MCF 10A (cell line): ENCODE data around the gene CSTPP1. TPM values are rescaled to one million over a fixed set of nuclear protein-coding genes. Genes with fewer than 3 reads are reported as not detected.

Experiments
- BruUV-seq: library from RNA; stranded (reverse); fragments of 400-500 nt; replicated peaks from 2 replicates; lab custom pipeline; 2021; lab: Mats Ljungman, UMichigan
- CTCF ChIA-PET: fragments of 300-600 bp; sonication (Branson Sonifier 250); formaldehyde crosslinking; extraction: SDS; loops from one replicate; lab custom pipeline; 2021; ENCODE audit warnings: antibody characterized with exemption, inconsistent platforms; lab: Yijun Ruan, JAX
- POLR2A ChIA-PET: fragments of 300-600, 350-650 bp; sonication (Branson Sonifier 250); formaldehyde crosslinking; extraction: SDS; loops from one replicate; lab custom pipeline; 2020; ENCODE audit warnings: antibody characterized with exemption, inconsistent platforms; lab: Yijun Ruan, JAX
- DNase-seq: peaks from one replicate; pipeline ENCODE4 v3.0.0-alpha.2; 2018; ENCODE audit not compliant: unreplicated experiment
- H3K27ac Mint-ChIP-seq: one replicate; pipeline ENCODE4 v1.8.0; 2022; ENCODE audit warnings: mild to moderate bottlenecking, low read depth, mixed read lengths; ENCODE audit not compliant: unreplicated experiment
- H3K27me3 Mint-ChIP-seq: one replicate; pipeline ENCODE4 v1.8.0; 2022; ENCODE audit warnings: mixed read lengths; ENCODE audit not compliant: insufficient read depth, unreplicated experiment
- H3K36me3 Mint-ChIP-seq: one replicate; pipeline ENCODE4 v1.8.0; 2022; ENCODE audit warnings: mild to moderate bottlenecking, moderate library complexity, mixed read lengths; ENCODE audit not compliant: insufficient read depth, unreplicated experiment
- H3K4me1 Mint-ChIP-seq: one replicate; pipeline ENCODE4 v1.8.0; 2022; ENCODE audit warnings: mixed read lengths; ENCODE audit not compliant: insufficient read depth, unreplicated experiment
- H3K4me3 Mint-ChIP-seq: one replicate; pipeline ENCODE4 v1.8.0; 2022; ENCODE audit warnings: mild to moderate bottlenecking, moderate library complexity, mixed read lengths; ENCODE audit not compliant: unreplicated experiment
- H3K9me3 Mint-ChIP-seq: one replicate; pipeline ENCODE4 v1.8.0; 2022; ENCODE audit warnings: mixed read lengths; ENCODE audit not compliant: unreplicated experiment
- CTCF ChIP-seq: fragments of 200-600 bp; IDR thresholded peaks from one replicate; pipeline ENCODE4 v1.8.0; 2022; ENCODE audit warnings: antibody characterized with exemption, mild to moderate bottlenecking; ENCODE audit not compliant: unreplicated experiment
- intact Hi-C: fragments of 100-400 bp; cut with micrococcal nuclease; formaldehyde crosslinking; loops from 2 replicates; pipeline ENCODE4 v1.14.1; 2022
- total RNA-seq: library from RNA; stranded (reverse); gene quantifications from 2 replicates; pipeline ENCODE4 v1.2.3, GENCODE V29; 2022

CSTPP1 gene
- total RNA-seq, 1 experiment from 2014 or later, result 19.2 TPM

DNA sequence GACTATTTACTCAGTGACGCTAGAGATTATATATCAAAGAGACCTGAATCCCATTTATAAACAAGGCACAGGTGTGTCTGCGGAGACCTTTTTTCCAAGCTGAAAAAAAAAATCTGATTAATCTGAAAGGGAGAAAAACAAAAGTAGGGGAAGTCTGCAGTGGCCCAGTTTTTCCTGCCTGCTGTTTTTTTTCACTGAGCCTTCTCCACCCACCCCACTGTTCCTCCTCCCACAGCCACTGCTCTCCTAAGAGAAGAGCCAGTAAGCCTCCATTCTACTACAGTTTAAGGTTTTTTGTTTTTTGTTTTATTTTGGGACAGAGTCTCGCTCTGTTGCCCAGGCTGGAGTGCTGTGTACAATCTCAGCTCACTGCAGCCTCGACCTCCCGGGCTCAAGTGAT lies 221.7 kb downstream of the CSTPP1 start:
- CTCF ChIA-PET, result interaction anchor here (0.6 to 1.0 kb wide), 3 partner anchors 239 to 693 kb away, joined by 3 to 5 read pairs (median 4); no protein-coding TSS in a partner anchor
- BruUV-seq, result no TSS peak
- POLR2A ChIA-PET, result no interaction called here
- TF ChIP-seq CTCF, result no peak
- intact Hi-C loops, result no loop called here
- H3K27me3 Mint-ChIP-seq, result no peaks in the 10 kb centered on the region
- no peak overlapping the region for H3K27ac Mint-ChIP-seq
- H3K9me3 Mint-ChIP-seq, result no peaks in the 10 kb centered on the region
- H3K4me3 Mint-ChIP-seq, result no peak overlapping the region
- no peak for DNase-seq
- peaks cover 2% of the 10 kb centered on the region for H3K4me1 Mint-ChIP-seq
- peaks cover 27% of the 10 kb centered on the region for H3K36me3 Mint-ChIP-seq

DNA sequence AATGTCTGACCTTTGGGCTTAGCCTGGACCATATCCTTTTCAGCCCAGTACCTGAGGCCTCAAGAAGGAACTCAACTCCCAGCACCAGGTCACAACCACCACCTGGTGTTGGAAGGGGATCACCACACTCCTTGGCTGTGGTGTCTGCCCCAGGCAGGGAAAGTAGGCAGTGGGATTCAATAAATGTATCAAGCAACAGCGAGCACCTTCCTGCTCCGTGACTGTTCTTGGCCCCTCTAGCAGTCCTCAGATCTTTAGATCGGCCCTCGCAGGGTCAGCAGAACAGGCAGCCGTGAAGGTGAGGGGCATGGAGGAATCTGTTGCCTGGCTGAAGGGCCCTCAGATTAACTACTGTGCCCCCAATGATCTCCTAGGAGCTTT lies 224.2 kb downstream of the CSTPP1 start:
- ChIA-PET CTCF (interaction anchor here (0.6 to 1.2 kb wide), 9 partner anchors 33 to 580 kb away, joined by 3 to 5 read pairs (median 3); no protein-coding TSS in a partner anchor), POLR2A (interaction anchor here (0.7 to 1.2 kb wide), 2 partner anchors 54 to 334 kb away, joined by 3 to 4 read pairs; partner anchors contain the start of gene DDB2)
- TF ChIP-seq CTCF, result no peak
- Mint-ChIP-seq H3K4me1 (no peaks in the 10 kb centered on the region), H3K4me3 (no peak overlapping the region), H3K27me3 (no peaks in the 10 kb centered on the region), H3K36me3 (peaks cover 47% of the 10 kb centered on the region), H3K27ac (no peak overlapping the region), H3K9me3 (no peaks in the 10 kb centered on the region)
- no TSS peak for BruUV-seq
- intact Hi-C loops, result loop anchor here (1.0 kb wide), 1 partner anchor 271 kb away; no protein-coding TSS in a partner anchor
- DNase-seq, result no peak

- peak; percentile 73 for DNase-seq
- intact Hi-C loops, result loop anchor here (1.0 kb wide), 1 partner anchor 272 kb away; no protein-coding TSS in a partner anchor
- no TSS peak for BruUV-seq
- Mint-ChIP-seq H3K27ac (no peak overlapping the region), H3K27me3 (no peaks in the 10 kb centered on the region), H3K4me3 (no peak overlapping the region), H3K36me3 (peaks cover 52% of the 10 kb centered on the region), H3K4me1 (no peaks in the 10 kb centered on the region), H3K9me3 (no peaks in the 10 kb centered on the region)
- ChIA-PET CTCF (interaction anchor here (0.6 to 5.0 kb wide), 19 partner anchors 8 to 579 kb away, joined by 3 to 38 read pairs (median 4); no protein-coding TSS in a partner anchor), POLR2A (interaction anchor here (0.7 to 1.2 kb wide), 3 partner anchors 16 to 334 kb away, joined by 3 to 4 read pairs (median 3); partner anchors contain the start of genes ARFGAP2 and DDB2)
- peak; percentile 60 for TF ChIP-seq CTCF
These were observed 224.7 kb downstream of the CSTPP1 start for GRCh38 chr11:47161134-47161854.

DNA sequence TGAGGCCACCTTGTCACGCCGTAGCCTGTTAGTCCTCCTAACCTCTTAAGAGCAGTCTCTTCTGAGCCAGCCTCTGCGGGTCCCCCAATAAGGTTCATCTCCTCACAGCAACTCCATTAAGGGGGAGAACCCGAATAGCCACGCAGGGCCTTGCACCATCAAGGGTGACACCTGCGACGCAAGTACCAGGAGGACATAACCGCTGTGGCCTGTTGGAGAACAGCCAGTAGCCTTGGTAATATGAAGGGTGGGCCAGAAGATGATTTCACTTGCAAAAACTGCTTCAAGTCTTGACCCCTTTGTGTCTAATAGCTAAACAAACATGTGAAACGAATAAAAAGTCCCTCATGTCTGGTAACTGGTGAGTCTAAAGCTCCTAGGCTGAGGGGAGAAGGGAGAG lies 225.3 kb downstream of the CSTPP1 start:
- no peaks in the 10 kb centered on the region for H3K4me1 Mint-ChIP-seq
- intact Hi-C loops, result loop anchor here (1.0 kb wide), 1 partner anchor 273 kb away; no protein-coding TSS in a partner anchor
- TF ChIP-seq CTCF, result no peak
- H3K27ac Mint-ChIP-seq, result no peak overlapping the region
- ChIA-PET POLR2A (interaction anchor here (1.0 to 1.6 kb wide), 4 partner anchors 14 to 87 kb away, joined by 3 to 8 read pairs (median 4); partner anchors contain the start of genes ARFGAP2 and DDB2), CTCF (interaction anchor here (0.6 to 5.0 kb wide), 18 partner anchors 9 to 304 kb away, joined by 3 to 38 read pairs (median 4); no protein-coding TSS in a partner anchor)
- H3K9me3 Mint-ChIP-seq, result no peaks in the 10 kb centered on the region
- H3K4me3 Mint-ChIP-seq, result no peak overlapping the region
- TSS peak; percentile 50 for BruUV-seq
- peaks cover 50% of the 10 kb centered on the region for H3K36me3 Mint-ChIP-seq
- no peak for DNase-seq
- H3K27me3 Mint-ChIP-seq, result no peaks in the 10 kb centered on the region
